COLO668 (cell line): Measurements from ENCODE around the gene FSD1L.

Experiments
- DNase-seq: peaks from one replicate; lab custom pipeline; 2025; ENCODE audit not compliant: unreplicated experiment; lab: John Stamatoyannopoulos, UW

Gene FSD1L

DNA sequence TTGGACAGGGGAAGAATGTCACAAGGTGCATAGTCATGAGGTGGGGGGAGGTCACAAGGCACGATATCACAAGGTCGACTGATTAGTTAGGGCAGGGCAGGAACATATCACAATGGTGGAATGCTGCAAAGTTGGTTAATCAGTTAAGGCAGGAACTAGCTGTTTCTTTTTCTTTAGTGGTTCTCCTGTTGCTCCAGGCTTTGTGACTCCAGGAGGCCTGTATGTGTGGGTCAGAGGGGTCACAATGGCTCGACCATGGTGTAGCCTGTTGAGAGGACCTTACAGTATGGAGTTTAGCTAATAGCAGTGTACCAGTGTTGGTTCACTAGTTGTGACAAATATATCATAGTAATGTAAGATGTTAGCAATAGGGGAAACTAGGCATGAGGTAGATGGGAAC lies 12.4 kb upstream of the FSD1L start:
- DNase-seq = no peak

DNA sequence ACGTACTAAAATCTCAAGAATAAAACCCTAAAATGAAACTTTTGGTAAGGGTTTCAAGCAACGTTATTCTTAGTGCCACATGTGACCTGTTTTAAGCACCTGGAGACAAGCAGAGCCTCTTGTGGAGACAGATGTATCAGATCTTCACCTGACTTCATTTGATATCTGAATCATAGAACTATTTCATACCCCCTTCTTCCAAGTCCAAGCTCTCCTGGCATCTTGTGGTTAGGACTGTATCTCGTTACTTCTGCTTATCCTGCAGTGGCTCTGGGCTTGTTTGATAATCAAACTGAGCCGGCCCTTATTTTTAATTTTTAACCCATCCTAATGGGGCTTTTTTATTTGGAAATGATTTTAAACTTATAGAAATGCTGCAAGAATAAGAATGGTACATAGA lies 11.1 kb upstream of the FSD1L start:
- no peak for DNase-seq

DNA sequence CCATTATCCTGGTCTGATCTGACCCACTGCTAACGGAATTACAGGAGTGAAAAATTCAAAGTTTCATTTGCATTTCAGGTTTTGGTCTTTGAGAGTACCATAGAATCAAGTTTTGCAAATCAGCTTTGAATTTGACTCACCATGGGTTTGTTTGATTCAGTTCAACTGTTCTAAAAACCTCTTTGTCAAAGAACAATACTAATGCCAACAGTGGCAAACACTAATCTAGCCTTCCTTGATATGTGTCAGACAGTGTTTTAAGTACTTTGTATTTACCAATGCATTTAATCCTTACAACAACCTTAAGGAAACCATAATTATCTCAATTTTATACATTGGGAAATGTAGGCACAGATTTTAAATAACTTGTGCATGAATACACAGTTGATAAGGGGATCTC lies 10.1 kb upstream of the FSD1L start:
- no peak for DNase-seq

DNA sequence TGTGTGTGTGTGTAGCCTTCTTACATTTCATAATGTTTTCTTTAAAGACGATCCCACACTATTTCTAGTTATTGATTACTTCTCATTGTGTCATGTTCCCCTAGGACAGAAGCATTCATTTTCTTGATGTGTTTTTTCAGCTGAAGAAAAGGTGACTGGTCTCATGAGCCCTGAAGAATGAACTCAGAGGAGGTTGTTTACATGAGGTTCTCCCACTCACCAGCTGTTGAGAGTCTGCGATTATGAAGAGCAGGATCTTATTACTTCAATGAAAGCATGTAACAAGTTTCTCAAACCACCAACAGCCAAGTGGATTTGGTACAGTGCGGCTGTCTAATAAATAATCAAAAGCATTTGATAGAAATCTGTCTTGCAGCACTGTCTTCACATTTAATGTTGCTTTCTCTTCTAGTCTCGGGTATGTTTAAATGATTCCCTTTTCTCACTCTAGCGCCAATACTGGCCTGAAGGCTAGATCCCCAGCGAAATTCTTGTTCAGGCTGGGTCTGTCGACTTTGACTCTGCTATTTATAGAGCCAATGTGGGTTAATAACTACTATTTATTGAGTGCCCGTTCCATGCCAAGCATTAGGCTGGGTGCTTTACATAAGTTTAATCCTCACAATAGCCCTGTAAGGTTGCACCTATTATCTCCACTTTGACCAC lies 9.6 kb upstream of the FSD1L start:
- no peak for DNase-seq

DNA sequence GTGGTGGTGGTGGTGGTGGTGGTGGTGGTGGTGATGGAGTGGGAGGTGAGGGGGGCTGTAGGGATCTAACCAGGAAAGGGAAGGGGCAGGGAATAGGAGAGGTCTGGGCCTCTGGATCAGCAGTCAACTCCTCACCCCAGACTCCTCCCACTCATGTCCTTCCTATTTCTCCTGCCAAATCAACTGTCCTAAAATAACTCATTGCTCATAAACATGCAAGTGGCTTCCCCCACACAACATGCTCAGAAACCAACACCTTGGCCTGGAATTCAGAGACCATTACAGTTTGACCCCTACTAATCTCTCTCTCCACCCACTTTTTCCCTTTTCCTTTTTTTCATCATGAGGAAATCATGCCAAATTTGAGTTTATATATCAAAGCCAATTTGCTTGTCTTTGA lies 8.4 kb upstream of the FSD1L start:
- DNase-seq = no peak

DNA sequence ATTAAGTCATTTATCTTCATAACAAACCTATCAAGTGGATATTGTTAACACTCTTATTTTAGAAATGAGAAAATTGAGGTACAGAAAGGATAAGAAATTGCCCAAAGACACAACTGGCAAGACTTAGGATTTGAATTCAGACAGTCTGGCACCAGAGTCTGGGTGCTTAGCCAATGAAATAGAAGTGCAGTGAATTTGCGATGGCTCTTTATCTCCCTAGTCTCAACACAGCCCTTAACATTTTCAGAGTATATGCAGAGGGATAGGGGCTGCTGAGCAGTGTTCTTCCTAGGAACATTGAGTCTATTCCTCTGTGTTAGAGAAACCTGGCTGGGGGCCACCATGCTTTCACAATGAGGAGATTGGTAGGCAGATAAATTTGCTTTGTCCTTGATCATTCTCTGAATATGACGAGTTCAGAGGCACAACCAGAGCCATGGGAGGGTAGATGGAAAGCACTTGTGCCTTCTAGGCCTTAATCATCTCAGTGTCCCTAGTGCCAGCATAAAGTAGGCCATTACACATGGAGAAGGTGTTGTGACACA lies 6.1 kb upstream of the FSD1L start:
- DNase-seq = no peak

DNA sequence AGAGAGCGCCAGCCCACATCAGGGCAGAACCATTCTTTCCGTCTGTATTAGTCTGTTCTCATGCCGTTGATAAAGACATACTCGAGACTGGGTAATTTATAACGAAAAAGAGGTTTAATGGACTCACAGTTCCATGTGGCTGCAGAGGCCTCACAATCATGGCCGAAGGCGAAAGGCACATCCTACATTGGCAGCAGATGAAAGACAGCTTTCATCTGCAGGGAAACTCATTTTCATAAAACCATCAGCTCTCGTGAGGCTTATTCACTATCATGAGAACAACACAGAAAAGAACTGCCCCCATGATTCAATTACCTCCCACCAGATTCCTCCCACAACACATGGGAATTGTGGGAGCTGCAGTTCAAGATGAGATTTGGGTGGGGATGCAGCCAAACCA lies 4.7 kb upstream of the FSD1L start:
- no peak for DNase-seq

DNA sequence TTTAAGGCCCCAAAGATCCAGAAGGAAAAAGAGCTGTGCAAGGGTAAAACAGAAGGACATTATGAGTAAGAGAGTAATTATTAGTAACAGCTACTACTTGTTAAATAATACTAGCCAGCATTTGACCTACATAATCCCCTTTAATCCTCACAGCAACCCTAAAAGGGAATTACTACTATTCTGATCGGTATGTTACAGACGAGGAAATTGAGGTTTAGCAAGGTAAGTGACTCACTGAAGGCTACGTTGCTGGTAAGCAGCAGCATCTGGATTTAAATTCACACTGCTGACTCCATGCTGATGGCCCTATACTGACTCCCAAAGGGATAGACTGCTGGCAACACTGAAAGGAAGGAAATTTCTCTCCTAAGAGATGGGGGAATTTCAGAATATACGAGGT lies 3.7 kb upstream of the FSD1L start:
- no peak for DNase-seq

DNA sequence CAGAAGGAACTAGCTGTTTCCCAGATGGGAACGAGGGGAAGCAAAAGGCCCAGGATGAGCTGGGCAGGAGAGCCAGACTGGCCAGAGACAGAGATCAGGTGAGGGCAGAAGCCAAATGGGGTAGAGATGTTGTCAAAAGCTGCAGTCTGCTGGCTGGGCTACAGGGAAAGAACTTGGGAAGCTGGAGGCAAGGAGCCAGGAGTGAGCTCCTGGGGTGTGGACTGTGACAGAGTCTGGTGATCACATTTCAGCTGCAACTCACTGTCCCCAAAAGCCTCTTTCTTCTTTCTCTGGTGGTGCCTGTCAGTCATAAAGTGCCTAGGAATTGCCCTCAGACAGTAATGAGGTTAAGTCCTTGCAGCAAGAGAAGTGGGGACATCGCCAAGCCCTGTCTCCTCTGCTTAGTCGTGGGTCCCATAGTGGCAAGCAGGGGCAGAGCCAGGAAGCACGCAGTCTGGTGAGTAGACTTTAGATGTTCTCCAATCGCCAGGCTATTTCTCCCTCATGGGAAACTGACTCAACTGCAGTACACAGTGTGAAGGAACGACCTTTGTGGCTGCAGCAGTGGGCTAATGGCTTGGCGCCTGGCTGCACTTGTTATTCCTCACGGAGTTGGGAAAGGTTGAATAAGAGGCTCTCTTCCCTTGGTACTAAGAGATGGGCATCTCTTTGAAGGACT lies 2.5 kb upstream of the FSD1L start:
- DNase-seq = no peak

DNA sequence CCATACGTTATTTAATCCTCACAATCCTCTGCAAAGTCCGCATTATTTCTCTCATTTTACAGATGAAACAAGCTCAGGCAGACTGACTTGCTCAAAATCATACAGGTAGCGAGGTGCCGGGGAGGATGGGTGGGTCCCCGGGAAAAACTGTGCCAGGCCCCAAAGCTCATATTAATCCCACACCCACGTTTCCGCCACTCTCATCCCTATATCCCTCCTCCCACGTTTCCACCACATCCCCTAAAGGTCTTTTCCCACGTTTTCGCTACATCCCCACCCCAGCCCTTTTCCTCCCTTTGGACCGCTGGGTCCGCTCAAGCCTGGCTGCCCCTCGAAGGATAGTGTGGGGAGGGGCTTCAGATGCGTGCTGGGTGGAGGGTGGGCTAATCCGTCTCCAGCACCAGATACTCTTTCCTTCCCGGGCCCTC lies 434 bp upstream of the FSD1L start:
- DNase-seq = no peak

DNA sequence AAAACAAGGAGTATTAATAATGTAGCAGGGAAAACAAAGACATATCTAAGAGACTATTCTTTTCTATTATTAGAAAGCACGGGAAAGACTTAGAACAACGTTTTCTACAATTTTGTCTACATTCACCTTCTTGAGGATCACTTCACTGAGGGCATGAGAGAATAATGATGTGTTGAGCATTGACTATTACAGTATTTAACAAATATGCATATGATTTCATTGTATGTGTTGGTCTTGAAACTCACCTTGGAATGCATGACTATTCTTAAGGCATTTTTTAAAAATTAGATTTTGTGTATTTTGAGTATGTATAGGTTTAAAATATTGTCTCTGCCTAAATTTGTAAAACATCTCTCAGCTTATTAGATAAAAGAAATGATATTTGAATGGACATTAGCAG lies 1.2 kb downstream of the FSD1L start:
- DNase-seq = no peak

DNA sequence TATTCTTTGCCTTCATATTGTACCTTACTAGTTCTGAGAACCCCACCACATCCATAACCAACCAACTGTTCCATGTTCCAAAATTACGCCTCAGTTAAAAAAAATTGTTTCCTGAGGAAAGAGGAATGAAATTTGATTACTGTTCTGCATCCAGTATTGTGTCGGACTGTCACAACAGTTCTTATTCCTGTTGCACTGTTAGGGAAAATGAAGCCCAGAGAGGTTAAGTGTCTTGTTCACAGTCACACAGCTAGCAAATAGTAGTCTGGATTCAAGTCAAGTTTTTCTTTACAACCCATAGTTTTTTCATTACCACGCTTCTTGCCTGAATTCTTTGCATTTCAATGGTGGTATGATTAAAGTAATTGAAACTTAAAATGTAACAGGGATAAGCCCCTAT lies 4.4 kb downstream of the FSD1L start:
- DNase-seq = no peak

DNA sequence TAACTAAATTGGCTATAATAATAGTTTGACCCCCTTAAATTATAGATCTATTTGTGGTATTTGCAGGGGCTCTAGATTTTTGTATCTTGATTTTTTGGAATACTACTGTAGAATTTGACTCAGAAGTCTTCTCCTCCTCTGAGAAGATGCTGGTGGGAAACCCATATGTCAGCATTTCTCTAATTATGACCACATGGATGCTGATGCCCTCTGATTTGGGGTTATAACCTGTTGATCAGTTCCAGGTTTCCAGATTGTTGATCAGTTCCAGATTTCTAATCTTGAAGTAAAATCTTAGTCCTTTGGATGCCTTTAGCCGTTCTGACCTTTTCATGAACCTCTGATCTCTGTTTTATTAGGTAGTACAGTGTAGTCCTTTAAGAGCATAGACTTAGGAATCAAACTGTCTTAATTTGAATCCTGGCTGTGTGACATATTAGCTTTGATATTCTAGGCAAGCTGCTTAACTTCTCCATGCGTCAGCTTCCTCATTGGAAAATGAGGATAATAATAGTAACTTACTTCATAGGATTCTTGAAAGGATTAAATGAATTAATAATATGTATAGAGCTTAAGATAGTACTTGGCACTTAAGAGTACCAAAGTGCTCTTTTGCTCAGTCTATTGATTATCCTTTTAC lies 8.1 kb downstream of the FSD1L start:
- no peak for DNase-seq

DNA sequence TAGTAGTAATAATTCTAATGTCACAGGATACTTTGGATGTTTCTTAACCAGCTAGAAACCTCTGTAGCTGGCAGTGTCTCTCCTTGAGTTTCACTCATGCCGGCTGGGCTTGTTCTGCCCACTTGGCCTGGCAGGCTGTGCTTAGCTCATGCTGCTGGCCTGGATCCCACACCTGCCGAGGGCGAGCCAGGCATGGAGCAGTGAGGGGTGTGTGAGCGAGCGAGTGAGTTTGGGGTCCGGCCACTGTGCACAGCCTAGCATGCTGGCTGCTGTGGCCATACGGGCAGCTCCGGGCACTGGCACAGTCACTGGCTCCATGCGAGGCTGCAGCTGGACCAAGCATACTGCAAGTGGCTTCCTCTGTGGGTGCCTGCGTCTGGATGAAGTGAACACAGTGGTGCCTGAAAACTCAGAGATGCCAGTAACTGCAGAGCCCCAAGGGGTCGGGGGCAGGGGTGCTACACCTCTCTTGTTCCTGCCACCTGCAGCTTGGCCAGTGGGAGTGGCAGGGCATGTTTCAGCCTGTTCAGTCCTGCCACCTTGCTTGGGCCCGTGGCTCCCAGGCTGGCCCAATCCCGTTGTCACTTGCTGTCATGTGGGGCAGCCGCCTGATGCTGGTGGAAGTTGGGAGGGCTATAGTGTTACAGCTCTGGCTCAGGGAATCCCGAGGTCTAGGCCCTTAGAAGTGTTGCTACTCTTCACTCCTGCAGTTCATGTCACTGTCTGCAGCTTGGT lies 9.9 kb downstream of the FSD1L start:
- DNase-seq = no peak

DNA sequence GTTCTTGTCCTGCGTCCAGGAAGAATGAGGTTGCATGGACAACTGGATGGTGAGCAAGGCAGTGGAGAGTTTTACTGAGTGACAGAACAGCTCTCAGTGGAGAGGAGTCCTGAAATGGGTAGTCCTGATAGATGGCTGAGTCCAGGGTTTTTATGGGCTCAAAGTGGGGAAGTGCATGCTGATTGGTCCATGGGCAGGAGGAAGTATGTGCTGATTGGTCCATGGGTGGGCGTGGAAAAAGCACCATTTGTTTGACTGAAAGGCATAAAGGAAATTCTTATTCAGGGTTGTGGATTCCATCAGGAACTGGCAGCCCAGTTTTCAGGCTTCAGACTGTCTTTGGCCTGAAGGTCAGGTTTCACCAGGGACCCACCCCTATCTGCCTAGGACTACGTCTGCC lies 10.6 kb downstream of the FSD1L start:
- DNase-seq = no peak

DNA sequence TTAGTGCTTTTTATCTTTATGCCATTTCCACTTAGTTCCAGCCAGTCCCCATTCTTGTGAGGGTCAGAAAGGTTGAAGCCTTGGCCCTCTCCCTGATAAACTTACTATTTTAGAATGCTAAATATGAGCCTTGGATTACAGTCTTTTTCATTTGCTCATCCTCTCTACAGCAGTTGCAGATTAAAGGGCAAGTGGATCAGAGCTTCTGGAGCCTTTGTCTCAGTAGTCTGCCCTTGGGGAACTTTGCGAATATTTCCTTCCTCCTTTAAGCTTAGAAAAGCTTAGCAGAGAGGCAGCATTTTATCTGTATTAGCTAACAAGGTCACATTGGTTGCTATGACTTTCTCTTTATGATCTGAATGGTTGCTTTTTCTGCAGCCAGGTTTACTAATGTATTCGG lies 11.5 kb downstream of the FSD1L start:
- no peak for DNase-seq

DNA sequence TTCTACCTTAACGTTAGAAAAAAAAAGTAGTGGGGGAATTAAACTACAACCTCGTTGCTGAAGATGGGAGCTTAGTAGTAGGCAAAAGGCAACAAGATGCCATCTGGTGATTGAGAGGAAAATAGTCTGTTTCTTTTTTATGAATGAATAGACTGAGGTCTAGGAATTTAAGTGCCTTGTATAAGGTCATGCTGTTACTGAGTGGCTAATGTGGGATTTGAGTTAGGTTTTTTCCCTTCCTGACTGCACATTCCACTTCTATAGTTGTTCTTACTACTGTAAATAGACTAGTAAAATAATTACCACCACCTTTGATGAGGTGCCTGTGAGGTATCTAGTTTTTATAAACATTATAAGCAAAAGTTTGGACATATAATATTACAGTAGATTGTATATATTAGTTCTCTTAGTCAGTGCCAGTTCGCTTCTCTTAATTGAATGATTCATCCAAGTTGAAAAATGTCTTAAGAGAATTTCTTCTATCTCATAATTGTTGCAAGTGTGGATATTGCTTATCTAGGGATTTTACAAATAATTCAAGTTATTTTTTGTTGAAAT lies 19.1 kb downstream of the FSD1L start:
- no peak for DNase-seq

DNA sequence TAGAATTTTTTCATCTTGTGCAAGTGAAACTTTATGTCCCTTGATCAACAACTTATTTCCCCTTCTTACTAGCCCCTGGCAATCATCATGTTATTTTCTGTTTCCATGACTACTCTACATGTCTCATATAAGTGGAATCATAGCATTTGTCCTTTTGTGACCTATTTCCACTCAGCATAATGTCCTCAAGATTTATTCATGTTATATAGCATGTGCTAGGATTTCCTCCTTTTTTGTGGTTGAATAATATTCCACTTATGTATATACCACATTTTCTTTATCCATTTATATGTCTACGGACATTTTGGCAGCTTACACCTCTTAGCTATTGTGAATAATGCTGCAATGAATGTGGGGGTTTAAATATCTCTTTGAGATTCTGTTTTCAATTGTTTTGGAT lies 21.0 kb downstream of the FSD1L start:
- no peak for DNase-seq

DNA sequence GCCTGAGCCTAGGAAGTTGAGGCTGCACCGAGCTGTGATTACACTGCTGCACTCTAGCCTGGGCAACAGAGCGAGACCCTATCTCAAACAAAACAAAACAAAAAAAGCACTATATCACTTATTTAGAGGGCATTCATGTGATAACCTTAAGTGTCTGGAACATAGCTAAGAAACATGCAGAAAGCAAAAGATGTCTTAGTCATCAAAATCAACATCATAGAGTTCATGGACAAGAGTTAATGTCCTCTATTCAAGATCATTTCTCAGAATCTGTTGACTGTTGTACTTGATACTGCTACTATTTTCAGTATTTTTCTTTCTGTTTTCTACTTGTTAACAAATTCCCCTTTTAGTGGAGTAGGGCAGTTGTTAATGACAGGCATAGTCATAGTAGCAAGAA lies 25.4 kb downstream of the FSD1L start:
- DNase-seq = no peak

DNA sequence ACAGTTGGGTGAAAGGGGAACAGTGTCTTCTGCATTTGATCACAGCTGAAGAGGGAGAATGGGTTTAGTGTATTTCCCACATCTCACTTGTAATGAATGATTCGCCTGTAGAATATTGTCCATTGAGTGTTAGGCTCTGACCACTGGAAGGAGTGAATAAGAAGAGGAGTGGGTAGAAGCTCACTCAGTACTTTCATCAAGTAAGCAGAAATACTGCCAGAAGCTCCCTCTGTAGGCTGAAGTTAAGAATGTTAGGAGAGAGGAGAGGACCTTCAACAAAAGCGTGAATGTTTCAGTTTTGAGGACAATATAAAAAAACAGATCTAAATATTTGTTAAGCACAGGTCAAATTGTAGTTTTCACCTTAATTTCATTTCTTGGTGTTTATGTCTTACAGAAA lies 27.5 kb downstream of the FSD1L start:
- no peak for DNase-seq

DNA sequence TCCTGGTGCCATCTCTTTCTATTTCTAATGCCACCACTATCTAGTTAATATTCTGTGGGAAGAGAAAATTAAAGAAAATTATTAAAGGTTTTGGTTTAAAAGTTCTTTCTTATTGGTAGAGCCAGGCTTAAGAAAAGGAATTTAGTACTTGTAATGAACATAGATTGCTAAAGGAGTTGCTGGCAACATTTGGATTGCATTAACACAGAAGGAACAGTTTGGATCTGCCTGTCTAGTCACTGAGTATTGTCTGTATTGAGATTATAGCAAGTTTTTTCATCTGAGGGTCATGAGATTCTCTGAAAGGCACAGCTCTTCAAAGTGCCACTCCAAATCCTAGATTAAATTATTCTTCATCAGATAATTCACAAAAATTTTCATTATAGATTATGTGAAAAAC lies 32.0 kb downstream of the FSD1L start:
- no peak for DNase-seq
